HCT116 (cell line): ENCODE measurements around the gene ANKRD16. TPM values are rescaled to one million over a fixed set of nuclear protein-coding genes. Genes with fewer than 3 reads are reported as not detected.

ENCODE experiments used
- ATAC-seq: fragments of 200-7000 bp; cut with Tn5 transposase; 2 replicates; pipeline ENCODE4 v1.9.1; 2020; ENCODE audit warnings: mild to moderate bottlenecking, moderate library complexity
- BruUV-seq: library from RNA; stranded (reverse); fragments of 400-500 nt; replicated peaks from 2 replicates; lab custom pipeline; 2021; lab: Mats Ljungman, UMichigan
- CTCF ChIA-PET: fragments of 300-600 bp; sonication (Branson Sonifier 250); formaldehyde crosslinking; loops from one replicate; lab custom pipeline; 2021; ENCODE audit warnings: antibody characterized with exemption; lab: Charles Lee
- POLR2A ChIA-PET: fragments of 300-600, 350-600 bp; sonication (Branson Sonifier 250); formaldehyde crosslinking; loops from one replicate; lab custom pipeline; 2021; ENCODE audit warnings: antibody characterized with exemption; lab: Charles Lee
- RAD21 ChIA-PET, 2 experiments: fragments of 300-600 bp; sonication (Branson Sonifier 250); formaldehyde crosslinking; loops; one replicate each; lab custom pipeline; 2023; ENCODE audit warnings: low total read pairs in 2 of 2; ENCODE audit not compliant: uncharacterized antibody in 2 of 2, unreplicated experiment in 2 of 2, low non-redundant PET in 1 of 2; lab: Charles Lee
- DNase-seq: peaks from one replicate; pipeline ENCODE4 v3.0.0-alpha.2; 2010; ENCODE audit warnings: low read depth, low spot score
- H2AFZ ChIP-seq: fragments of 200-600 bp; shearing (Covaris generic), sonication (generic); 2 replicates; pipeline ENCODE4 v1.6.1; 2017; ENCODE audit warnings: low read depth, mixed run types, mixed read lengths, antibody characterized with exemption, low read length; ENCODE audit not compliant: poor library complexity, severe bottlenecking
- H3K27ac ChIP-seq: 2 replicates; pipeline ENCODE4 v1.5.1; 2012; ENCODE audit warnings: low read depth, low read length
- H3K27me3 ChIP-seq: fragments of 200-600 bp; sonication (generic); 2 replicates; pipeline ENCODE4 v1.6.1; 2016; ENCODE audit warnings: mixed run types, low read length, mixed read lengths; ENCODE audit not compliant: insufficient read depth
- H3K36me3 ChIP-seq, 2 experiments: fragments of 200-500 bp in 1 of 2; fragments of 200-600 bp in 1 of 2; sonication (Bioruptor generic) in 1 of 2; sonication (generic) in 1 of 2; 2 replicates each; pipeline versions ENCODE4 v1.5.1 to v1.6.1; 2014 to 2016; ENCODE audit warnings: low read length in 2 of 2, inconsistent platforms in 1 of 2, mixed read lengths in 1 of 2, mixed run types in 1 of 2; ENCODE audit not compliant: insufficient read depth in 2 of 2, control insufficient read depth in 1 of 2
- H3K4me1 ChIP-seq, 2 experiments: fragments of 200-600 bp in 1 of 2; sonication (generic) in 1 of 2; 2 replicates each; pipeline versions ENCODE4 v1.5.1 to v1.6.1; 2012 to 2017; ENCODE audit warnings: low read length in 2 of 2, inconsistent platforms in 1 of 2, mild to moderate bottlenecking in 1 of 2, mixed read lengths in 1 of 2, mixed run types in 1 of 2, moderate library complexity in 1 of 2; ENCODE audit not compliant: insufficient read depth in 2 of 2, control insufficient read depth in 1 of 2
- H3K4me2 ChIP-seq: fragments of 200-600 bp; sonication (generic); 2 replicates; pipeline ENCODE4 v1.6.1; 2017; ENCODE audit warnings: mixed run types, low read length, mixed read lengths
- H3K4me3 ChIP-seq, 2 experiments: fragments of 200-600 bp in 1 of 2; sonication (generic) in 1 of 2; replicated peaks in 1 of 2; 2 replicates each; pipeline ENCODE4 v1.5.1; 2011 to 2016; ENCODE audit warnings: low read length in 2 of 2, control low read depth in 1 of 2, low read depth in 1 of 2, mild to moderate bottlenecking in 1 of 2, mixed read lengths in 1 of 2, mixed run types in 1 of 2
- H3K79me2 ChIP-seq: fragments of 200-600 bp; sonication (generic); 2 replicates; pipeline ENCODE4 v1.6.1; 2017; ENCODE audit warnings: mild to moderate bottlenecking, mixed run types, low read length, moderate library complexity, mixed read lengths; ENCODE audit not compliant: insufficient read depth
- H3K9ac ChIP-seq: fragments of 200-600 bp; sonication (generic); 2 replicates; pipeline ENCODE4 v1.6.1; 2016; ENCODE audit warnings: low read length, mixed read lengths
- H3K9me2 ChIP-seq: fragments of 200-600 bp; sonication (generic), shearing (Covaris generic); 2 replicates; pipeline ENCODE4 v1.6.1; 2017; ENCODE audit warnings: mixed run types, mild to moderate bottlenecking, moderate library complexity; ENCODE audit not compliant: insufficient read depth
- H3K9me3 ChIP-seq, 2 experiments: fragments of 200-500 bp in 1 of 2; fragments of 200-600 bp in 1 of 2; sonication (Bioruptor generic) in 1 of 2; sonication (generic) in 1 of 2; 2 replicates each; pipeline ENCODE4 v1.6.1; 2014 to 2017; ENCODE audit warnings: low read length in 2 of 2, mixed read lengths in 2 of 2, inconsistent platforms in 1 of 2, low read depth in 1 of 2, mild to moderate bottlenecking in 1 of 2, mixed run types in 1 of 2, moderate library complexity in 1 of 2; ENCODE audit not compliant: control insufficient read depth in 1 of 2, insufficient read depth in 1 of 2
- H4K20me1 ChIP-seq: fragments of 200-600 bp; sonication (generic), shearing (Covaris generic); 2 replicates; pipeline ENCODE4 v1.6.1; 2017; ENCODE audit warnings: mixed run types, mild to moderate bottlenecking, moderate library complexity; ENCODE audit not compliant: insufficient read depth
- CBX3 ChIP-seq: IDR thresholded peaks from 2 replicates; pipeline ENCODE4 v1.6.1; 2012; ENCODE audit warnings: low read depth
- CEBPB ChIP-seq: IDR thresholded peaks from 2 replicates; pipeline ENCODE4 v1.6.1; 2012; ENCODE audit warnings: low read depth
- CTCF ChIP-seq, 3 experiments: fragments of 200-600 bp in 1 of 3; sonication (generic) in 1 of 3; IDR thresholded peaks in 2 of 3; conservative IDR thresholded peaks in 1 of 3; 2 replicates each; pipeline ENCODE4 v1.5.1; 2012 to 2017; ENCODE audit warnings: low read depth in 2 of 3, low read length in 2 of 3, antibody characterized with exemption in 1 of 3, borderline replicate concordance in 1 of 3, control low read depth in 1 of 3, mild to moderate bottlenecking in 1 of 3, mixed read lengths in 1 of 3, mixed run types in 1 of 3, moderate library complexity in 1 of 3; ENCODE audit not compliant: insufficient read depth in 1 of 3
- EGR1 ChIP-seq: IDR thresholded peaks from 2 replicates; pipeline ENCODE4 v1.6.1; 2012; ENCODE audit warnings: low read depth
- ELF1 ChIP-seq: IDR thresholded peaks from 2 replicates; pipeline ENCODE4 v1.6.1; 2012; ENCODE audit warnings: low read depth, borderline replicate concordance
- FOSL1 ChIP-seq: IDR thresholded peaks from 2 replicates; pipeline ENCODE4 v1.6.1; 2012; ENCODE audit warnings: low read depth
- MAX ChIP-seq: IDR thresholded peaks from 2 replicates; pipeline ENCODE4 v1.6.1; 2012
- POLR2A ChIP-seq: IDR thresholded peaks from 2 replicates; pipeline ENCODE4 v1.7.0; 2011; ENCODE audit warnings: borderline replicate concordance; ENCODE audit not compliant: insufficient read depth, insufficient read length; ENCODE audit errors: extremely low read depth
- POLR2AphosphoS5 ChIP-seq: IDR thresholded peaks from 2 replicates; pipeline ENCODE4 v1.6.1; 2011; ENCODE audit warnings: mild to moderate bottlenecking, low read depth, low read length, moderate library complexity
- RAD21 ChIP-seq: IDR thresholded peaks from 2 replicates; pipeline ENCODE4 v1.6.1; 2012; ENCODE audit warnings: low read depth, mild to moderate bottlenecking
- REST ChIP-seq: IDR thresholded peaks from 2 replicates; pipeline ENCODE4 v1.6.1; 2012; ENCODE audit warnings: low read depth
- SIN3A ChIP-seq: IDR thresholded peaks from 2 replicates; pipeline ENCODE4 v1.6.1; 2012; ENCODE audit warnings: low read depth
- SP1 ChIP-seq: IDR thresholded peaks from 2 replicates; pipeline ENCODE4 v1.6.1; 2012; ENCODE audit warnings: low read depth
- TCF7L2 ChIP-seq: IDR thresholded peaks from 2 replicates; pipeline ENCODE4 v1.7.0; 2011; ENCODE audit warnings: borderline replicate concordance, inconsistent platforms; ENCODE audit not compliant: insufficient read depth, insufficient read length; ENCODE audit errors: extremely low read depth
- YY1 ChIP-seq: IDR thresholded peaks from 2 replicates; pipeline ENCODE4 v1.6.1; 2011; ENCODE audit warnings: low read length, low read depth, moderate library complexity, mild to moderate bottlenecking; ENCODE audit not compliant: insufficient replicate concordance; ENCODE audit errors: extremely low read depth
- ZBTB33 ChIP-seq: IDR thresholded peaks from 2 replicates; pipeline ENCODE4 v1.6.1; 2011; ENCODE audit warnings: mild to moderate bottlenecking, low read length, moderate library complexity; ENCODE audit not compliant: insufficient replicate concordance; ENCODE audit errors: extremely low read depth
- ZFX ChIP-seq: fragments of 450-650 bp; IDR thresholded peaks from 2 replicates; pipeline ENCODE4 v1.6.1; 2017
- ZNF274 ChIP-seq: fragments of 200-500 bp; sonication (Bioruptor generic); IDR thresholded peaks from 2 replicates; pipeline ENCODE4 v1.6.1; 2014; ENCODE audit warnings: mild to moderate bottlenecking, low read depth, low read length, inconsistent platforms
- intact Hi-C: fragments of 100-400 bp; cut with micrococcal nuclease; formaldehyde crosslinking; loops from 2 replicates; pipeline ENCODE4 v1.10.0; 2022
- total RNA-seq: library from RNA; stranded (reverse); gene quantifications from one replicate; pipeline ENCODE4 v1.2.1, GENCODE V29; 2021; ENCODE audit not compliant: unreplicated experiment

The ANKRD16 gene
- total RNA-seq, 1 experiment from 2014 or later: 9.4 TPM

GRCh38 chr10:5924889-5925288, 35.2 kb upstream of the ANKRD16 start:
- TF ChIP-seq RAD21 (no peak), CEBPB (no peak), REST (no peak), CTCF (IDR thresholded peaks at IDR 0.05 in 2 of 3, conservative IDR thresholded peaks at IDR 0.05 in 1 of 3; ENCODE audit: borderline replicate concordance in 1 of 3, insufficient read depth in 1 of 3, low read depth in 2 of 3, low read length in 2 of 3) (no peak), SIN3A (no peak), YY1 (no peak), EGR1 (no peak), MAX (no peak), POLR2AphosphoS5 (no peak), ELF1 (no peak), FOSL1 (no peak), ZFX (no peak), ZBTB33 (no peak), TCF7L2 (no peak), CBX3 (no peak), POLR2A (no peak), ZNF274 (no peak), SP1 (no peak)
- CTCF ChIA-PET: no interaction called here
- intact Hi-C loops: no loop called here
- ATAC-seq (no peak), DNase-seq (no peak)
- RAD21 ChIA-PET: no interaction called here
- Histone ChIP-seq H3K9me2 (no peaks in the 10 kb centered on the region), H3K9me3 (no peaks in the 10 kb centered on the region), H3K4me2 (no peak overlapping the region), H3K4me1 (no peaks in the 10 kb centered on the region), H3K36me3 (peaks cover 64 to 71% of the 10 kb centered on the region in 2 experiments), H3K27me3 (no peaks in the 10 kb centered on the region), H3K4me3 (no peak overlapping the region), H3K9ac (no peak overlapping the region), H2AFZ (no peak overlapping the region), H3K27ac (no peak overlapping the region), H4K20me1 (no peaks in the 10 kb centered on the region), H3K79me2 (no peaks in the 10 kb centered on the region)
- BruUV-seq: no TSS peak
- POLR2A ChIA-PET: no interaction called here
